Inflammatory macrophage treated with lipopolysaccharide for 1 hour (primary cell): Measurements from ENCODE around the gene SGPP2.
"Not testable (repeated sequence)": the region's sequence is repeated elsewhere in the genome, so short reads cannot be mapped to it uniquely, and the experiment has no call there.

Source experiments
- DNase-seq, 2 donors: peaks; one replicate each; pipeline ENCODE4 v3.0.0-alpha.2; 2020 to 2022

SGPP2 gene

GRCh38 chr2:222424276-222424728 is at the start of gene SGPP2:
TSS of gene SGPP2 (plus strand) at chr2:222424543. CDS start at chr2:222424603, 60 bp downstream.
- no peak for DNase-seq

- DNase-seq = no peak
Observed at GRCh38 chr2:222375798-222376197, 48.5 kb upstream of the SGPP2 start.

- no peak for DNase-seq
Observed at GRCh38 chr2:222380456-222380855, 43.9 kb upstream of the SGPP2 start.

- no peak for DNase-seq
Observed at GRCh38 chr2:222381566-222381965, 42.8 kb upstream of the SGPP2 start.

GRCh38 chr2:222383255-222383654 is 41.1 kb upstream of the SGPP2 start:
- DNase-seq = no peak

GRCh38 chr2:222391743-222392285 is 32.5 kb upstream of the SGPP2 start:
- no peak for DNase-seq

- DNase-seq = no peak
Observed at GRCh38 chr2:222393733-222394267, 30.5 kb upstream of the SGPP2 start.

- DNase-seq = no peak
Observed at GRCh38 chr2:222398446-222398885, 25.9 kb upstream of the SGPP2 start.

GRCh38 chr2:222399038-222399783 is 25.1 kb upstream of the SGPP2 start:
- DNase-seq = no peak

- DNase-seq = peak; percentile 72 to 85
Observed at GRCh38 chr2:222404151-222404905, 20.0 kb upstream of the SGPP2 start.

- DNase-seq = no peak
Observed at GRCh38 chr2:222408684-222409083, 15.7 kb upstream of the SGPP2 start.

GRCh38 chr2:222410534-222410933 is 13.8 kb upstream of the SGPP2 start:
- DNase-seq = no peak

GRCh38 chr2:222412334-222412733 is 12.0 kb upstream of the SGPP2 start:
- not testable (repeated sequence) for DNase-seq

- no peak for DNase-seq
Observed at GRCh38 chr2:222413295-222413911, 10.9 kb upstream of the SGPP2 start.

GRCh38 chr2:222418739-222419138 is 5.6 kb upstream of the SGPP2 start:
- no peak for DNase-seq

GRCh38 chr2:222420508-222420907 is 3.8 kb upstream of the SGPP2 start:
- DNase-seq = no peak

- DNase-seq = no peak
Observed at GRCh38 chr2:222421626-222422025, 2.7 kb upstream of the SGPP2 start.

- no peak for DNase-seq
Observed at GRCh38 chr2:222423186-222423585, 1.2 kb upstream of the SGPP2 start.

GRCh38 chr2:222423632-222424275 is 589 bp upstream of the SGPP2 start:
- DNase-seq = peak; percentile 97 to 98

- peak; percentile 87 to 93 for DNase-seq
Observed at GRCh38 chr2:222424729-222425671, 657 bp downstream of the SGPP2 start.

GRCh38 chr2:222427646-222428301 is 3.4 kb downstream of the SGPP2 start:
- DNase-seq = no peak
